HG03558 (cell line): ENCODE data around the gene RFNG.

Experiments
- ATAC-seq: cut with Tn5 transposase; IDR thresholded peaks from one replicate; pipeline ENCODE4 v1.9.1; 2021; ENCODE audit warnings: moderate number of reproducible peaks; ENCODE audit not compliant: unreplicated experiment; ENCODE audit errors: extremely low read depth

Gene RFNG

GRCh38 chr17:82090549-82091263 lies 39.1 kb upstream of the RFNG start:
- no peak for ATAC-seq

- no peak for ATAC-seq
Measured at GRCh38 chr17:82089723-82090548, 38.3 kb upstream of the RFNG start.

- ATAC-seq, result no peak
Measured at GRCh38 chr17:82088838-82089722, 37.5 kb upstream of the RFNG start.

- no peak for ATAC-seq
Measured at GRCh38 chr17:82087961-82088837, 36.6 kb upstream of the RFNG start.

GRCh38 chr17:82086941-82087906 lies 35.6 kb upstream of the RFNG start:
- no peak for ATAC-seq

GRCh38 chr17:82085931-82086764 lies 34.5 kb upstream of the RFNG start:
- ATAC-seq, result no peak

- no peak for ATAC-seq
Measured at GRCh38 chr17:82085031-82085861, 33.6 kb upstream of the RFNG start.

- ATAC-seq, result no peak
Measured at GRCh38 chr17:82084373-82085030, 32.9 kb upstream of the RFNG start.

- no peak for ATAC-seq
Measured at GRCh38 chr17:82083533-82084359, 32.1 kb upstream of the RFNG start.

GRCh38 chr17:82083009-82083408 lies 31.4 kb upstream of the RFNG start:
- no peak for ATAC-seq

GRCh38 chr17:82082456-82082855 lies 30.8 kb upstream of the RFNG start:
- ATAC-seq, result no peak

GRCh38 chr17:82081966-82082365 lies 30.4 kb upstream of the RFNG start:
- ATAC-seq, result no peak

- no peak for ATAC-seq
Measured at GRCh38 chr17:82081546-82081945, 29.9 kb upstream of the RFNG start.

- no peak for ATAC-seq
Measured at GRCh38 chr17:82080789-82081464, 29.3 kb upstream of the RFNG start.
